ENCODE results near the gene CALML5.

DNA sequence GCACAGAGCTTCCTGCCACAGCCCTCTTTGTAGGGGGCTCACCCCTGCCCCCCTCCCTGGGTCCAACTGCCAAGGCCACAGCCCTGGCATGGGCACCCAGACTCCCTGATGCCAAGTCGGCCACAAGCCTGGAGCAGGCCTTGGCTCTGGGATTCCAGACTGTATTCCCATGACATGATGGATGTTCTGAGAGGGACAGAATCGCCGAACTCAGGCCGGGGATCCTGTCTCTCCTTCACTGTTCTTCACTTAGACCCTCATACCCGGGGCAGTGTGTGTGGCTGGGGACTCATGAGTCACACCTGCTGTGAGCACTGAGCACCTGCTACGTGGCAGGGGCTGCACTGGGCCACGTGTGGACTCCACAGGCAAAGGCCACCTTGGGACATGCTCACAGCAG, 7.9 kb downstream of the CALML5 start:
- TF ChIP-seq, protein P1, sequence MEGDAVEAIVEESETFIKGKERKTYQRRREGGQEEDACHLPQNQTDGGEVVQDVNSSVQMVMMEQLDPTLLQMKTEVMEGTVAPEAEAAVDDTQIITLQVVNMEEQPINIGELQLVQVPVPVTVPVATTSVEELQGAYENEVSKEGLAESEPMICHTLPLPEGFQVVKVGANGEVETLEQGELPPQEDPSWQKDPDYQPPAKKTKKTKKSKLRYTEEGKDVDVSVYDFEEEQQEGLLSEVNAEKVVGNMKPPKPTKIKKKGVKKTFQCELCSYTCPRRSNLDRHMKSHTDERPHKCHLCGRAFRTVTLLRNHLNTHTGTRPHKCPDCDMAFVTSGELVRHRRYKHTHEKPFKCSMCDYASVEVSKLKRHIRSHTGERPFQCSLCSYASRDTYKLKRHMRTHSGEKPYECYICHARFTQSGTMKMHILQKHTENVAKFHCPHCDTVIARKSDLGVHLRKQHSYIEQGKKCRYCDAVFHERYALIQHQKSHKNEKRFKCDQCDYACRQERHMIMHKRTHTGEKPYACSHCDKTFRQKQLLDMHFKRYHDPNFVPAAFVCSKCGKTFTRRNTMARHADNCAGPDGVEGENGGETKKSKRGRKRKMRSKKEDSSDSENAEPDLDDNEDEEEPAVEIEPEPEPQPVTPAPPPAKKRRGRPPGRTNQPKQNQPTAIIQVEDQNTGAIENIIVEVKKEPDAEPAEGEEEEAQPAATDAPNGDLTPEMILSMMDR (IDR thresholded peaks at IDR 0.05): no peak
- TF ChIP-seq SIN3A (IDR thresholded peaks at IDR 0.05; ENCODE audit: borderline replicate concordance, low read depth, low read length): no peak
- TF ChIP-seq, protein P2, sequence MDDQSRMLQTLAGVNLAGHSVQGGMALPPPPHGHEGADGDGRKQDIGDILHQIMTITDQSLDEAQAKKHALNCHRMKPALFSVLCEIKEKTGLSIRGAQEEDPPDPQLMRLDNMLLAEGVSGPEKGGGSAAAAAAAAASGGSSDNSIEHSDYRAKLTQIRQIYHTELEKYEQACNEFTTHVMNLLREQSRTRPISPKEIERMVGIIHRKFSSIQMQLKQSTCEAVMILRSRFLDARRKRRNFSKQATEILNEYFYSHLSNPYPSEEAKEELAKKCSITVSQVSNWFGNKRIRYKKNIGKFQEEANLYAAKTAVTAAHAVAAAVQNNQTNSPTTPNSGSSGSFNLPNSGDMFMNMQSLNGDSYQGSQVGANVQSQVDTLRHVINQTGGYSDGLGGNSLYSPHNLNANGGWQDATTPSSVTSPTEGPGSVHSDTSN (IDR thresholded peaks at IDR 0.05): no peak
- TF ChIP-seq, protein P3, sequence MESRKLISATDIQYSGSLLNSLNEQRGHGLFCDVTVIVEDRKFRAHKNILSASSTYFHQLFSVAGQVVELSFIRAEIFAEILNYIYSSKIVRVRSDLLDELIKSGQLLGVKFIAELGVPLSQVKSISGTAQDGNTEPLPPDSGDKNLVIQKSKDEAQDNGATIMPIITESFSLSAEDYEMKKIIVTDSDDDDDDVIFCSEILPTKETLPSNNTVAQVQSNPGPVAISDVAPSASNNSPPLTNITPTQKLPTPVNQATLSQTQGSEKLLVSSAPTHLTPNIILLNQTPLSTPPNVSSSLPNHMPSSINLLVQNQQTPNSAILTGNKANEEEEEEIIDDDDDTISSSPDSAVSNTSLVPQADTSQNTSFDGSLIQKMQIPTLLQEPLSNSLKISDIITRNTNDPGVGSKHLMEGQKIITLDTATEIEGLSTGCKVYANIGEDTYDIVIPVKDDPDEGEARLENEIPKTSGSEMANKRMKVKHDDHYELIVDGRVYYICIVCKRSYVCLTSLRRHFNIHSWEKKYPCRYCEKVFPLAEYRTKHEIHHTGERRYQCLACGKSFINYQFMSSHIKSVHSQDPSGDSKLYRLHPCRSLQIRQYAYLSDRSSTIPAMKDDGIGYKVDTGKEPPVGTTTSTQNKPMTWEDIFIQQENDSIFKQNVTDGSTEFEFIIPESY (IDR thresholded peaks at IDR 0.05; ENCODE audit: borderline replicate concordance, low read depth): no peak
- no peak for TF ChIP-seq SMC3 (IDR thresholded peaks at IDR 0.05; ENCODE audit: low read depth, low read length)
- no peak for TF ChIP-seq FOXJ3 (CRISPR knock-in tag; IDR thresholded peaks at IDR 0.05)
- no peak for TF ChIP-seq EP300 (IDR thresholded peaks at IDR 0.05; ENCODE audit: borderline replicate concordance in 1 of 2, low read depth in 1 of 2, low read length in 1 of 2)
- TF ChIP-seq, protein P4, sequence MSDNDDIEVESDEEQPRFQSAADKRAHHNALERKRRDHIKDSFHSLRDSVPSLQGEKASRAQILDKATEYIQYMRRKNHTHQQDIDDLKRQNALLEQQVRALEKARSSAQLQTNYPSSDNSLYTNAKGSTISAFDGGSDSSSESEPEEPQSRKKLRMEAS (IDR thresholded peaks at IDR 0.05; ENCODE audit: low read depth): no peak
- TF ChIP-seq, protein P5, sequence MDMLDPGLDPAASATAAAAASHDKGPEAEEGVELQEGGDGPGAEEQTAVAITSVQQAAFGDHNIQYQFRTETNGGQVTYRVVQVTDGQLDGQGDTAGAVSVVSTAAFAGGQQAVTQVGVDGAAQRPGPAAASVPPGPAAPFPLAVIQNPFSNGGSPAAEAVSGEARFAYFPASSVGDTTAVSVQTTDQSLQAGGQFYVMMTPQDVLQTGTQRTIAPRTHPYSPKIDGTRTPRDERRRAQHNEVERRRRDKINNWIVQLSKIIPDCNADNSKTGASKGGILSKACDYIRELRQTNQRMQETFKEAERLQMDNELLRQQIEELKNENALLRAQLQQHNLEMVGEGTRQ (IDR thresholded peaks at IDR 0.05; ENCODE audit: borderline replicate concordance, low read depth, low read length): no peak
- TF ChIP-seq RAD21 (IDR thresholded peaks at IDR 0.05; ENCODE audit: low read length): no peak
- no peak for TF ChIP-seq NRF1 (IDR thresholded peaks at IDR 0.05; ENCODE audit: low read depth, low read length)
- TF ChIP-seq, protein P6, sequence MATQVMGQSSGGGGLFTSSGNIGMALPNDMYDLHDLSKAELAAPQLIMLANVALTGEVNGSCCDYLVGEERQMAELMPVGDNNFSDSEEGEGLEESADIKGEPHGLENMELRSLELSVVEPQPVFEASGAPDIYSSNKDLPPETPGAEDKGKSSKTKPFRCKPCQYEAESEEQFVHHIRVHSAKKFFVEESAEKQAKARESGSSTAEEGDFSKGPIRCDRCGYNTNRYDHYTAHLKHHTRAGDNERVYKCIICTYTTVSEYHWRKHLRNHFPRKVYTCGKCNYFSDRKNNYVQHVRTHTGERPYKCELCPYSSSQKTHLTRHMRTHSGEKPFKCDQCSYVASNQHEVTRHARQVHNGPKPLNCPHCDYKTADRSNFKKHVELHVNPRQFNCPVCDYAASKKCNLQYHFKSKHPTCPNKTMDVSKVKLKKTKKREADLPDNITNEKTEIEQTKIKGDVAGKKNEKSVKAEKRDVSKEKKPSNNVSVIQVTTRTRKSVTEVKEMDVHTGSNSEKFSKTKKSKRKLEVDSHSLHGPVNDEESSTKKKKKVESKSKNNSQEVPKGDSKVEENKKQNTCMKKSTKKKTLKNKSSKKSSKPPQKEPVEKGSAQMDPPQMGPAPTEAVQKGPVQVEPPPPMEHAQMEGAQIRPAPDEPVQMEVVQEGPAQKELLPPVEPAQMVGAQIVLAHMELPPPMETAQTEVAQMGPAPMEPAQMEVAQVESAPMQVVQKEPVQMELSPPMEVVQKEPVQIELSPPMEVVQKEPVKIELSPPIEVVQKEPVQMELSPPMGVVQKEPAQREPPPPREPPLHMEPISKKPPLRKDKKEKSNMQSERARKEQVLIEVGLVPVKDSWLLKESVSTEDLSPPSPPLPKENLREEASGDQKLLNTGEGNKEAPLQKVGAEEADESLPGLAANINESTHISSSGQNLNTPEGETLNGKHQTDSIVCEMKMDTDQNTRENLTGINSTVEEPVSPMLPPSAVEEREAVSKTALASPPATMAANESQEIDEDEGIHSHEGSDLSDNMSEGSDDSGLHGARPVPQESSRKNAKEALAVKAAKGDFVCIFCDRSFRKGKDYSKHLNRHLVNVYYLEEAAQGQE (IDR thresholded peaks at IDR 0.05; ENCODE audit: low read depth, low read length): no peak
- no peak for TF ChIP-seq GABPA (IDR thresholded peaks at IDR 0.05; ENCODE audit: low read depth)

Measured in SK-N-SH (cell line).